AG08395 (cell line): ENCODE data around the gene ATP8B4.
"Not testable (repeated sequence)": the region's sequence is repeated elsewhere in the genome, so short reads cannot be mapped to it uniquely, and the experiment has no call there.

Source experiments
- DNase-seq: peaks from one replicate; pipeline ENCODE4 v3.0.0; 2012; ENCODE audit warnings: mixed read lengths, low spot score

The ATP8B4 gene

GRCh38 chr15:50140983-50141382 is 21.9 kb upstream of the ATP8B4 start:
- DNase-seq = no peak

DNA sequence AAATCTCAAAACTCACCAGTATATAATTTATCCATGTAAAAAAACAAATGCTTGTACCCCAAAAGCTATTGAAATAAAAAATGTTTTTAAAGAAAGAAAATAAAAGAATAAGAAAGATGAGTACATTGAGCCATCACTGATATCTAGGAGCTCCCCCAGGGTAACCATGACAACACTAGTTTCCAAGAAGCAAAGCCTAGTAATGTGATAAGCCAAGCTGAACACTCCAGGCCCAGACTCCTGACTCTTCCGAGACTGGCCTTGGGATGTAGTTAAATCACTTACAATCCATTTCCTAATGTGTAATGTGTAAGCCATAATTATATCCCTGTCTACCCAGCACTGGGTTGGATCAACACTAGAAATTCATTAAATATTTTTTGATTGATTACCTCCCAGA is 21.1 kb upstream of the ATP8B4 start:
- no peak for DNase-seq

- no peak for DNase-seq
These were observed 19.4 kb upstream of the ATP8B4 start for GRCh38 chr15:50138391-50138790.

GRCh38 chr15:50137893-50138292 is 18.9 kb upstream of the ATP8B4 start:
- peak; percentile 29 for DNase-seq

DNA sequence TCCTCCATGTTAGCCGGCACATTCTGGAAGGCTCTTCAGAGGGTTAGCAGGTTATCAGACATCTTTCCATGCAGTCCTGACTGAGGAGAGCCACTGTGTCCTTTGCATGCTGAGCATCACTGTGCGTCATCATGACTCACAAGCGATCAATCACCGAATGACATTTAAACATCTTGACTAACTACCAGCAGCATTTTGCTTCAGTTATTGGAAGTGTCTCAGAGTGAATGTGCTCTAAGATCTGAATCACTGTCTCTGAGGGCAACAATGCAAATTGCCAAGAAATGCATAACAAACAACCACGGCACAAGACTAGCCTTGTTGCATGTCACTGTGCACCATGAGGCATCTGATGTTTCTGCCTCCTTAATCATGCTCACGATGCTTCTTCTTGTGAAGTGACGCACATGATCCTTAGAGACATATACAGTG is 18.3 kb upstream of the ATP8B4 start:
- DNase-seq = peak; percentile 91

DNA sequence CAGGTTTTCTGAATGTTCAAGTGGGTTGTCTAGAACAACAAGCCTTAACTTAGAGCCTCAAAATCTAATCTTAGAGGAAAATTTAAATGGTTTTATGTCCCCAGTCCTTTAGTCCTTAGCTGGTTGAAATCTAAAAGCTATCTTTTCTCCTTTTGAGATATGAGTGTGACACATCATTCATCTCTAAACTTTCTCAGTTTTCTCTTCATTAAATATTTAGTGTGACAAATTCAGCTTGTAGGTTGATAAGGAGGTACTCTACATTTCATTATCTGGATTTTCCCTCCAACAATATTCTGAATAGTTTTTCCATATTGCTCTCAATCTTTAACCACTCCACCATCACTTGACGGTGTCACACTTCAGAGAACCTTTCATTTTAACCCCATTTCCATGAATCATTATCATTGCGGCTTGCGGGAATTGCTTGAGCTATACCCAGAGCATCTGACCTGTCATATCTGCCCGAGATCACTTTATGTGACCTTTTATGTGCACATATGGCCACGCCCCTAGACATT is 16.1 kb upstream of the ATP8B4 start:
- DNase-seq = no peak

- DNase-seq = peak; percentile 74
These were observed 15.5 kb upstream of the ATP8B4 start for GRCh38 chr15:50134524-50135024.

DNA sequence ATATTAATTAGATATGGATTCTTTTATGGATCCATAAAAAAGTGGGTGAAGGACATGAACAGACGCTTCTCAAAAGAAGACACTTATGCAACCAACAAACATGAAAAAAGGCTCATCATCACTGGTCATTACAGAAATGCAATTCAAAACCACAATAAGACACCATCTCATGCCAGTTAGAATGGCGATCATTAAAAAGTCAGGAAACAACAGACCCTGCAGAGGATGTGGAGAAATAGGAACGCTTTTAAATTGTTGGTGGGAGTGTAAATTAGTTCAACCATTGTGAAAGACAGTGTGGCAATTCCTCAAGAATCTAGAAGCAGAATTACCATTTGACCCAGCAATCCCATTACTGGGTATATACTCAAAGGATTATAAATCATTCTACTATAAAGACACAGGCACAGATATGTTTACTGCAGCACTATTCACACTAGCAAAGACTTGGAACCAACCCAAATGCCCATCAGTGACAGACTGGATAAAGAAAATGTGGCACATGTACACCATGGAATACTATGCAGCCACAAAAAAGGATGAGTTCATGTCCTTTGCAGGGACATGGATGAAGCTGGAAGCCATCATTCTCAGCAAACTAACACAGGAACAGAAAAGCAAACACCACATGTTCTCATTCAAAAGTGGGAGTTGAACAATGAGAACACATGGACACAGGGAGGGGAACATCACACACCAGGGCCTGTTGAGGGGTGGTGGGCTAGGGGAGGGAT is 13.4 kb upstream of the ATP8B4 start:
- DNase-seq = not testable (repeated sequence)

DNA sequence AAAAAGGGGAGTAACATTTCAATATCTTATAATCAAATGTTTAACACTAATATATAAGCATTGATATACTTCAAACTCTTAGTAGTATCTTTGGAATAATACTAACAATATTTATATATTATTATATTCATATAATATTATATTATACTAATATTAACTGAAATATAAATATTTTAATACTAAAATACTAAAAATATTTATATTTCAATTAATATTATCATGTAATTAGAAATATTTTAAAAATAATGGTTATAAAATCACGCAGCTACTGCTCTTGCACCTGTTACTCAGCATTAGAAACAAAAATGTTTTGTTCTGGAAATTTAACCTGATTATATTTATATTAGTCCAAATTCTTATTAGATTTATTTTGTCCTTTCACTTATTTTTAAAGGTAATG is 12.6 kb upstream of the ATP8B4 start:
- no peak for DNase-seq

DNA sequence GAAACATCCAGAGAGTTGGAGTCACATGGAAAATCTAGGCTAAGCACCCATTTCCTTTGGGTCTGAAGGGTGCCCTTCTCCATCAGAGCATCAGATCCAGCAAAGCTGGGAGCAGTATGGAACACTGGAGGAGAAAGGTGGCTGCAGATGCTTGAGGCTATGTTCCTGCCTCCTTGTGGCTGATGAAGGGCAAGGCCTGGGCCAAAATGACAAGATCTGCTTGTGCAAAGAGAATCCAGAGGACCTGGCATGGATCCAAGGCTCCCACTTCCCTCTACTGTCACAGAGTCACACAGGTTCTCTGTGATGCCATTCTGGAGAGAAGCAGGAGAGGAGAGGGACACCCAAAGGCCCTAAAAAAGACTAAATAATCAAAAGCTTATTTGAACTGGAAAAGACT is 9.2 kb upstream of the ATP8B4 start:
- no peak for DNase-seq

GRCh38 chr15:50127255-50127777 is 8.3 kb upstream of the ATP8B4 start:
- DNase-seq = no peak

DNA sequence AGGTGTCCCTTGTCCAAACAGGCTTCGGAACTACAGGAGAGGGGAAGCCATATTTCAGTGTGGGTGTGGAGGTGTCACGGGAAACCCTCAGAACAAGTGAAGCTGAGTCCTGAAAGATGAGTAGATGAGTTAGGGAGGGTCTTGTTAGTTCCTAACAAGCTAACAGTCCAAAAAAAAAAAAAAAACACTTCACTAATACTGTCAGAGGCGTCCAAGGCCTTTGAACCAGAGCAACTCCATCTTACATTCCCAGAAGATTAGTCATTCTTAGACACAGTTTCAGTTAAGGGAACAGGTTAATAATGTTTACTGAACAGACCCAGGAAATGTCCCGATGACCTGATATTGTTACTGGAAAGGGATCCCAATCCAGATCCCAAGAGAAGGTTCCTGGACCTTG is 7.0 kb upstream of the ATP8B4 start:
- DNase-seq = no peak

DNA sequence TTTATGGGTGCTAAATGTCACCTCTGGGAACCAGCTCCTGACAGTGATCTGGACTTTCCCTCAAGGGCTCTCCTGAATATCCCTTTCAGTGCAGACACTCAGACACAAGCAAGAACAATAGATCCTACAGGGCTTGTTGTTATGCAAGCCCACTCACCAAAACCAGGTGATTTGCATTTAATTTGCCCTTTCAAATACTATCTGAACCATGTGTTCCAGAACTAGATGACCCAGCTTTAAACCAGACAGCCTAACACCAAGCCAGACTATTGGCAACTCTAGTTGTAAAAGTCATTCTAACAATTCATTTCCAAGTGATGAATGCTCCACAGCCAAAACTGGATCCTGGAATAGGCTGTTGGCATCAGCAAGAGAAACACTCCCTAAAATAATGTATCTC is 5.6 kb upstream of the ATP8B4 start:
- no peak for DNase-seq

GRCh38 chr15:50123861-50124557 is 5.0 kb upstream of the ATP8B4 start:
- DNase-seq = no peak

DNA sequence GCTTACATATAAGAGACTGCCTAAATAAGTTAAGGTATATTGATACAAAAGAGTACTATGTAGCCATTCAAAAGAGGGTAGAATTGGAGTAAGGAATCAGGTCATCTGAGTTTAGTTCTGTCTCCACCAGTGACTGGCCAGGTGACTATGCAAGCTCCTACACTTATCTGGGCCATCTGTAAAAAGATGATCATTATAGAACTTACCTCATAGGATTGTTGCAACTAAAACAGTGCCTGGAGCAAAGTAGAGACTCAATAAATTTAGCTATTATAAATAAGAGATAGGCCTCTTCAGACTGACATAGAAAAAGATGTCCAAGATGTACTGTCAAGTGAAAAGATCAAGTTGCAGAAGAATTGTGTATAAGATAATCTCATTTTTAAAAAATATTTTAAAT is 1.7 kb upstream of the ATP8B4 start:
- DNase-seq = no peak

- DNase-seq = no peak
These were observed 1.5 kb downstream of the ATP8B4 start for GRCh38 chr15:50117431-50118027.

- DNase-seq = peak; percentile 14
These were observed 2.6 kb downstream of the ATP8B4 start for GRCh38 chr15:50116477-50116876.

GRCh38 chr15:50113992-50114780 is 4.8 kb downstream of the ATP8B4 start:
- DNase-seq = no peak

DNA sequence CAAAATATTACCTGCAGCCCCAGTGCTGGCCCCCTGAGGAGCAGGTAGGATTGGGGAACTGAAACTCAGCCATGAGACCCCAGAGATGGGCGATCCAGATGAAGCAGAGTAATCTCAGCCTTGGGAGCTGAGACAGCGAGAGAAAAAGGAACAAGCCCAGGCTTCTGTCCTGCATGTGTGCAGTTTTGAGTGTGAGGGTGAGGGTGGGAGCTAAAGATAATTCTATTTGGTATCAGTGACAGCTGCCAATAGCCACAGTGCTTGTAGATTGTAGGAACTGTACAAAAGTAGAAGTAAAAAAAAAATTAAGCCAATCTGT is 5.9 kb downstream of the ATP8B4 start:
- no peak for DNase-seq

DNA sequence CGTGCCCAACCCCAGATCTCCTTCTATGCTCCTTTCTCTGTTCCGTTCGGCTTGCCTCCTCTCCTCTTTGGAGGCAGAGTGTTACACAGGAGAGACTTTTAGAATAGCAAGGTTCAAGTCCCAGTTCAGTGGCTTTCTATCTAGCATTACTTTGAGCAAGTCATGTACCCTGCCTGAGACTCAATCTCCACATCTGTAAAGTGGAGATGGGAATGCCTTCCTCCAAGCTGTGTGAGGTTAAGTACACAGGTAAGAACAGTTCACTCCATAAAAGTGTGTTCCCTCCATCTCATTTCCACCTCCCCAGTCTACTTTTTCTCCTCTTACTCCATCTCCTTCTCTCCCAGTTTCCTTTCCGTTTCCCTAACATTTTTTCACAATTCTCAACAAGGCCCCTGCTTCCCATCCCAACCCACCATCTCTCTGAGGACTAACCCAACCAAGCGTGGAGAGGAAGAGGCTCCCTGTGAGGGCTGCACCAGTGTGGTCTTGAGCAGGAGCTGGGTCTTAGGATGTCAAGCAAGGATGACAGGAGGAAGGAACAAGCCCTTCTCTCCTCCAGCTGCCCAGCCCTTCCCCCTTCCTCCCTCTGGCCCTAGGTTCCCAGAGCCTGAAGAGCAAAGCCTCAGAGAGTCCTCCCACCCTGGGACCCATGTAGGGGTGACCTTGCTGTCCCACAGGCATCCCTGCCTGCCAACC is 6.4 kb downstream of the ATP8B4 start:
- no peak for DNase-seq

GRCh38 chr15:50110285-50110684 is 8.7 kb downstream of the ATP8B4 start:
- DNase-seq = no peak
